Epithelial cell of prostate (primary cell): ENCODE measurements around the gene TOMM20.
"Not testable (repeated sequence)": the region's sequence is repeated elsewhere in the genome, so short reads cannot be mapped to it uniquely, and the experiment has no call there.

Source experiments
- DNase-seq: peaks from one replicate; pipeline ENCODE4 v3.0.0-alpha.2; 2011; ENCODE audit warnings: low read depth, low spot score
- H3K27ac ChIP-seq: fragments of 450-650 bp; 2 replicates; pipeline ENCODE4 v1.5.1; 2017; ENCODE audit warnings: mild to moderate bottlenecking

TOMM20 gene

GRCh38 chr1:235128456-235129328 lies at the start of gene TOMM20:
TOMM20 (minus strand) TSS chr1:235128837; CDS start chr1:235128715, 122 bp downstream.
- H3K27ac ChIP-seq: peak within 1 kb of the TSS; percentile 70
- peak; percentile 80 for DNase-seq

- no peak overlapping the region for H3K27ac ChIP-seq
- no peak for DNase-seq
Observed at GRCh38 chr1:235176486-235176885, 47.8 kb upstream of the TOMM20 start.

- no peak for DNase-seq
Observed at GRCh38 chr1:235169986-235170385, 41.3 kb upstream of the TOMM20 start.

GRCh38 chr1:235168375-235168774 lies 39.7 kb upstream of the TOMM20 start:
- no peak overlapping the region for H3K27ac ChIP-seq
- DNase-seq: no peak

More at GRCh38 chr1:235169986-235170385, 41.3 kb upstream of the TOMM20 start:
- H3K27ac ChIP-seq: no peak overlapping the region

- peak overlapping the region; percentile 82 for H3K27ac ChIP-seq
- DNase-seq: no peak
Observed at GRCh38 chr1:235161685-235162327, 33.2 kb upstream of the TOMM20 start.

- peak within 1 kb of the TSS; percentile 82 for H3K27ac ChIP-seq
- peak; percentile 52 for DNase-seq
Observed at GRCh38 chr1:235160957-235161684, 32.5 kb upstream of the TOMM20 start, which contains the start of gene RBM34. RBM34 (minus strand) TSS chr1:235161250; CDS start chr1:235161226, 24 bp downstream.

- no peak for DNase-seq
- H3K27ac ChIP-seq: peak overlapping the region; percentile 82
Observed at GRCh38 chr1:235160383-235160956, 31.8 kb upstream of the TOMM20 start.

GRCh38 chr1:235159930-235160329 lies 31.3 kb upstream of the TOMM20 start:
- not testable (repeated sequence) for DNase-seq
- H3K27ac ChIP-seq: peak overlapping the region; percentile 82

GRCh38 chr1:235159284-235159683 lies 30.6 kb upstream of the TOMM20 start:
- not testable (repeated sequence) for DNase-seq, H3K27ac ChIP-seq

GRCh38 chr1:235158680-235159079 lies 30.0 kb upstream of the TOMM20 start:
- no peak overlapping the region for H3K27ac ChIP-seq
- DNase-seq: no peak

- DNase-seq: no peak
Observed at GRCh38 chr1:235157150-235157549, 28.5 kb upstream of the TOMM20 start.

GRCh38 chr1:235156740-235157139 lies 28.1 kb upstream of the TOMM20 start:
- DNase-seq: no peak
- no peak overlapping the region for H3K27ac ChIP-seq

More at GRCh38 chr1:235157150-235157549, 28.5 kb upstream of the TOMM20 start:
- no peak overlapping the region for H3K27ac ChIP-seq

GRCh38 chr1:235156265-235156664 lies 27.6 kb upstream of the TOMM20 start:
- no peak overlapping the region for H3K27ac ChIP-seq
- DNase-seq: no peak

- H3K27ac ChIP-seq: no peak overlapping the region
Observed at GRCh38 chr1:235152235-235152634, 23.6 kb upstream of the TOMM20 start.

GRCh38 chr1:235151033-235151432 lies 22.4 kb upstream of the TOMM20 start:
- H3K27ac ChIP-seq: peak overlapping the region; percentile 19
- DNase-seq: no peak

More at GRCh38 chr1:235152235-235152634, 23.6 kb upstream of the TOMM20 start:
- no peak for DNase-seq

- DNase-seq: no peak
- H3K27ac ChIP-seq: no peak overlapping the region
Observed at GRCh38 chr1:235149824-235150223, 21.2 kb upstream of the TOMM20 start.

GRCh38 chr1:235147269-235147668 lies 18.6 kb upstream of the TOMM20 start:
- no peak for DNase-seq
- H3K27ac ChIP-seq: no peak overlapping the region

GRCh38 chr1:235145639-235146038 lies 17.0 kb upstream of the TOMM20 start:
- no peak overlapping the region for H3K27ac ChIP-seq
- no peak for DNase-seq

GRCh38 chr1:235142991-235143390 lies 14.4 kb upstream of the TOMM20 start:
- no peak overlapping the region for H3K27ac ChIP-seq
- DNase-seq: no peak

GRCh38 chr1:235139315-235139714 lies 10.7 kb upstream of the TOMM20 start:
- no peak overlapping the region for H3K27ac ChIP-seq
- no peak for DNase-seq
